MCF 10A (cell line): Measurements from ENCODE around the gene GNA15. TPM values are rescaled to one million over a fixed set of nuclear protein-coding genes. Genes with fewer than 3 reads are reported as not detected.

Experiments
- BruUV-seq: library from RNA; stranded (reverse); fragments of 400-500 nt; replicated peaks from 2 replicates; lab custom pipeline; 2021; lab: Mats Ljungman, UMichigan
- CTCF ChIA-PET: fragments of 300-600 bp; sonication (Branson Sonifier 250); formaldehyde crosslinking; extraction: SDS; loops from one replicate; lab custom pipeline; 2021; ENCODE audit warnings: antibody characterized with exemption, inconsistent platforms; lab: Yijun Ruan, JAX
- POLR2A ChIA-PET: fragments of 300-600, 350-650 bp; sonication (Branson Sonifier 250); formaldehyde crosslinking; extraction: SDS; loops from one replicate; lab custom pipeline; 2020; ENCODE audit warnings: antibody characterized with exemption, inconsistent platforms; lab: Yijun Ruan, JAX
- DNase-seq: peaks from one replicate; pipeline ENCODE4 v3.0.0-alpha.2; 2018; ENCODE audit not compliant: unreplicated experiment
- H3K27ac Mint-ChIP-seq: one replicate; pipeline ENCODE4 v1.8.0; 2022; ENCODE audit warnings: mild to moderate bottlenecking, low read depth, mixed read lengths; ENCODE audit not compliant: unreplicated experiment
- H3K27me3 Mint-ChIP-seq: one replicate; pipeline ENCODE4 v1.8.0; 2022; ENCODE audit warnings: mixed read lengths; ENCODE audit not compliant: insufficient read depth, unreplicated experiment
- H3K36me3 Mint-ChIP-seq: one replicate; pipeline ENCODE4 v1.8.0; 2022; ENCODE audit warnings: mild to moderate bottlenecking, moderate library complexity, mixed read lengths; ENCODE audit not compliant: insufficient read depth, unreplicated experiment
- H3K4me1 Mint-ChIP-seq: one replicate; pipeline ENCODE4 v1.8.0; 2022; ENCODE audit warnings: mixed read lengths; ENCODE audit not compliant: insufficient read depth, unreplicated experiment
- H3K4me3 Mint-ChIP-seq: one replicate; pipeline ENCODE4 v1.8.0; 2022; ENCODE audit warnings: mild to moderate bottlenecking, moderate library complexity, mixed read lengths; ENCODE audit not compliant: unreplicated experiment
- H3K9me3 Mint-ChIP-seq: one replicate; pipeline ENCODE4 v1.8.0; 2022; ENCODE audit warnings: mixed read lengths; ENCODE audit not compliant: unreplicated experiment
- CTCF ChIP-seq: fragments of 200-600 bp; IDR thresholded peaks from one replicate; pipeline ENCODE4 v1.8.0; 2022; ENCODE audit warnings: antibody characterized with exemption, mild to moderate bottlenecking; ENCODE audit not compliant: unreplicated experiment
- intact Hi-C: fragments of 100-400 bp; cut with micrococcal nuclease; formaldehyde crosslinking; loops from 2 replicates; pipeline ENCODE4 v1.14.1; 2022
- total RNA-seq: library from RNA; stranded (reverse); gene quantifications from 2 replicates; pipeline ENCODE4 v1.2.3, GENCODE V29; 2022

The GNA15 gene
- total RNA-seq, 1 experiment from 2014 or later = 47.1 TPM

DNA sequence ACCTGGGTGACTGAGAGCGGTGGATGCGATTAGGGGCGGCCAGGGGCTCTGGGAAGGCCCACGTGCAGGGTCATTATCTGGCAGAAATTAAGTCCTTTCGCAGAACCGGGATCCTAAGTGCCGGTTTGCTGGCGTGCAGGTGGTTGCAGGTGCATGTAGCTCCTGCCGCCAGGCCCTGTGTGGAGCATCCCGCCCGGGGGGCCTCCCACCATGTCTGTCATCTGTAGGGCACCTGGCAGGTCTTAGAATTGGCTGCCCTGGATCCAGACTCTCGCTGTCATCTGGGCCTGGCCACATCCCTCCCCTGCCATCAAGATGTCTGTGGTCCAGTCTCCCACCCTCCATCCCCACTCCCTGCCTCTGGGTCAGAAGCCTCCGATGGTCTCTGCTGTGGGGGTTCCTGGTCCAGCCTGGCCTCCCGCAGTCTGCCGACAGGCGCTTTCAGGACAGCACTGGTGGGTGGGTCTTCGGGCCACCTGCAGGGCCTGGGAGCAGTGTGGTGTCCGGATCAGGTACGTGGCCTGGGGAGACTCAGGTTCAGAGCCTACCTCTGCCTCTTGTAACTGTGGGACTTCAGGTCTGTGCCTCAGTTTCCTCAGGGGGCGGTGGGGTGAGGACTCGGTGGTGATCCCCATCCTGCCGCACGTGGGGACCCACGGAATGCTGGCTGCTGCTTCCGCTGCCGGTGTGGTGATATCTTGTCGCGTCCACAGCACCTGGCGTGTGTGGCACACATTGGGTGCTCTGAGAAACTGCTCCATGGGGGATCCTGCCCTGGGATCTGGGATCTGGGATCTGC, 36.3 kb upstream of the GNA15 start:
- POLR2A ChIA-PET = interaction anchor here (3.9 kb wide), 1 partner anchor 64 kb away, joined by 13 read pairs; no protein-coding TSS in a partner anchor
- peaks cover 24% of the 10 kb centered on the region for H3K4me1 Mint-ChIP-seq
- peak overlapping the region; percentile 69 for H3K27ac Mint-ChIP-seq
- no peak for TF ChIP-seq CTCF
- no peak for DNase-seq
- intact Hi-C loops = no loop called here
- no peaks in the 10 kb centered on the region for H3K27me3 Mint-ChIP-seq
- BruUV-seq = no TSS peak
- peaks cover 7% of the 10 kb centered on the region for H3K36me3 Mint-ChIP-seq
- H3K4me3 Mint-ChIP-seq = peak overlapping the region; percentile 93
- CTCF ChIA-PET = interaction anchor here (0.6 to 2.2 kb wide), 3 partner anchors 9 to 94 kb away, joined by 3 to 18 read pairs (median 3); no protein-coding TSS in a partner anchor
- H3K9me3 Mint-ChIP-seq = no peaks in the 10 kb centered on the region

DNA sequence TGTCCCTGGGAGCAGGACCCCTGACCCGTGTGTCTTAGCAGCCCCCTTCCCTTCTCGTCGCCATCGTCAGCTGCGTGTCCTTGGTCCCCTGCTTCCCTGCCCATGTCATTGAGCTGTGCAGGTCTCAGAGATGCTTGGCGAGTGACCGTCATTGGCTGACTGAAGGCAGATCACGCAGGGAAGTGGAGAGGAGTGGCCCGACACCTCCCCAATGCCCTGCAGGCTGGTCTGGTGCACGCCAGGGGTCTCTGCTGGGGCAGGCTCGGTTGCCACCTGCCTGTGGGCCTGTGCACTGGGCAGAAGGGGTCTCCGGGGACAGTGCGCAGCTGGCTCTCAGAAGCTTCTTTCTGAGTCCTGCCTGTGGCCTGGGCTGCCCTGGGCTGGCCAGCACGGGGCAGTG, 35.5 kb upstream of the GNA15 start:
- BruUV-seq = no TSS peak
- Mint-ChIP-seq H3K4me1 (peaks cover 24% of the 10 kb centered on the region), H3K9me3 (no peaks in the 10 kb centered on the region), H3K4me3 (no peak overlapping the region), H3K27ac (no peak overlapping the region), H3K27me3 (no peaks in the 10 kb centered on the region), H3K36me3 (peaks cover 7% of the 10 kb centered on the region)
- no peak for TF ChIP-seq CTCF
- no peak for DNase-seq
- ChIA-PET POLR2A (no interaction called here), CTCF (interaction anchor here (0.5 to 1.2 kb wide), 3 partner anchors 8 to 115 kb away, joined by 3 to 4 read pairs (median 4); no protein-coding TSS in a partner anchor)
- intact Hi-C loops = no loop called here

DNA sequence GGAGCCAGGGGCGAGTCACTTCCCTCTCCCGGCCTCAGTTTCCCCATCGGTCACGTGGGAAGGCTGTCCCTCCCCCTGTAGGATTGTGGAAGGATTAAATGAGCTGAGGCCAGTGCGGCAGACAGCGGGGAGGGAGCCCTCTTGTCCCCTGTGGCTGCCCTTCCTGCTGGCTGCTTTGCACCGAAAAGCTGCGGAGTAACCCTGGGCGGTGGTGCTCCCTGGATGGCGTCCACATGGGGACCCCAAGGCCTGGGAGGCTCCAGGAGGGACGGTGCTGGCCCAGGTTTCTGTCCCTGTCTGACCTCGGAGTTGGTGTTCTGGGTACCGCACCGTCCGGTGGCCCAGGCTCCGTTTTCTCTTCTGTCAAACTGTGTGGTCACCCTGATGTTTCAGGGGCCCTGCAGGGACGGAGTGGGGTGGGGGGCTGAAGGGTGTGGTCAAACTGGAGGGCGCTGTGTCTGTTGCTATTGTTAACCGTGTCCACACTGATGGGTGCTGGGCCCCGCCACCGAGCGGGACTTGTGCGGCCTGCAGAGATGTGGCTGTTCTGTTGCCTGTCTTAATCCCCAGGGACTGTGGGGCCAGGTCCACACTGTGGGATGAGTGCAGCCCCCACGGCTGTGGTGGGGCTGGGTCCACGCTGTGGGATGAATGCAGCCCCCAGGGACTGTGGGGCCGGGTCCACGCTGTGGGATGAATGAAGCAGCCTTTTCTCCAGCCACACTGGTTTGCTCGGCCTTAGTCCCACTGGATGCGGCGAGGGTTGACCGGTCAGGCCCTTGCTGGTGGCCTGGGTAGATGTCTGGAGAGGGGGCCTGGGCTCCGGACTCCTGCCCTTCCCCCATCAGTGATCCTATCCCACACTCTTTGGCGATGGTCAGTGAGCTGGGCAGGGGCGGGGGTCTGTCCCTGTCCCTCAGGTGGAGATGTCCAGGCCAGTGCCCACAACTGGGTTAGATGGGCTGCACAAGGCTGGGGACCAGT, 34.8 kb upstream of the GNA15 start:
- ChIA-PET POLR2A (no interaction called here), CTCF (interaction anchor here (0.5 to 1.7 kb wide), 4 partner anchors 8 to 115 kb away, joined by 3 to 9 read pairs (median 4); no protein-coding TSS in a partner anchor)
- Mint-ChIP-seq H3K27ac (peak overlapping the region; percentile 20), H3K4me3 (no peak overlapping the region), H3K27me3 (no peaks in the 10 kb centered on the region), H3K36me3 (peaks cover 7% of the 10 kb centered on the region), H3K4me1 (peaks cover 22% of the 10 kb centered on the region), H3K9me3 (no peaks in the 10 kb centered on the region)
- TF ChIP-seq CTCF = no peak
- no TSS peak for BruUV-seq
- no peak for DNase-seq
- intact Hi-C loops = no loop called here
